Stimulated activated CD4-positive, alpha-beta T cell treated with anti-CD3 and anti-CD28 coated beads, Interleukin-12 subunit alpha, Interleukin-12 subunit beta, amount 100 ng/mL, for 48 hours (primary cell): ENCODE measurements around the gene TRMT1.

Source experiments
- DNase-seq, 3 donors: peaks; one replicate each; pipeline ENCODE4 v3.0.0-alpha.2; 2020; ENCODE audit warnings: low read depth in 2 of 3, low spot score in 1 of 3

Gene TRMT1

DNA sequence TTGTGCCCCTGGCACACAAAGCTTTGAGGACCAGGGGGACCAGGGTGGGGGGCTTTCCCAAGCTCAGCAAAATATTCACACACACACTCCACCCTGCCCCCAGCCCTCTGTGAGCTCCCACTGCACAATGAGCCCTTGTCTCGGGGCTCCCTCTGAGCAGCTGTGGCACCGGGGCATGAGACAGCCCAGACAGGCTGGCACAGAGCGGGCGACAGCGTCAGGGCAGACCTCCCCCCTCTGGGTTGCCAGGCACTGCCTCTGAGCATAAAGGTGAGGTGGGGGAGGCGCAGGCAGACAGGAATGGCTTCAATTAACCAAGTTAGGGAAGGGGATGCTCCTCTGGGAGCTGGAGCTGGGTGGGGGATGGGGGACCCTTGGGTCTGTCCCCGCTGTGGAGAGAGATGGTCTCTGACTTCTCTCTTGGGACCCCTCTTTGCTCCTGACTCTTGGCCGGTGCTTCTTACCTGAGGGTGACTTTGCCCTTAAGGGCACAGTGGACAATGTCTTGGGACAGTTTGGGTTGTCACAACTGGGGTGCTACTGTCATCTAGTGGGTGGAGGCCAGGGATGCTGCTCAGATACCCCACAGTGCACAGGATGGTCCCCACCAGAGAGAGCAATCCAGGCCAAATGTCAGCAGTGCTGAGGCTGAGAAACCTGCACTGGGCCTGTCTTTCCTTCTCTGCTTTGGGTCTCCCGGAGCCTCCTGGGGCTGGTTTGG is 44.2 kb downstream of the TRMT1 start:
- no peak for DNase-seq

DNA sequence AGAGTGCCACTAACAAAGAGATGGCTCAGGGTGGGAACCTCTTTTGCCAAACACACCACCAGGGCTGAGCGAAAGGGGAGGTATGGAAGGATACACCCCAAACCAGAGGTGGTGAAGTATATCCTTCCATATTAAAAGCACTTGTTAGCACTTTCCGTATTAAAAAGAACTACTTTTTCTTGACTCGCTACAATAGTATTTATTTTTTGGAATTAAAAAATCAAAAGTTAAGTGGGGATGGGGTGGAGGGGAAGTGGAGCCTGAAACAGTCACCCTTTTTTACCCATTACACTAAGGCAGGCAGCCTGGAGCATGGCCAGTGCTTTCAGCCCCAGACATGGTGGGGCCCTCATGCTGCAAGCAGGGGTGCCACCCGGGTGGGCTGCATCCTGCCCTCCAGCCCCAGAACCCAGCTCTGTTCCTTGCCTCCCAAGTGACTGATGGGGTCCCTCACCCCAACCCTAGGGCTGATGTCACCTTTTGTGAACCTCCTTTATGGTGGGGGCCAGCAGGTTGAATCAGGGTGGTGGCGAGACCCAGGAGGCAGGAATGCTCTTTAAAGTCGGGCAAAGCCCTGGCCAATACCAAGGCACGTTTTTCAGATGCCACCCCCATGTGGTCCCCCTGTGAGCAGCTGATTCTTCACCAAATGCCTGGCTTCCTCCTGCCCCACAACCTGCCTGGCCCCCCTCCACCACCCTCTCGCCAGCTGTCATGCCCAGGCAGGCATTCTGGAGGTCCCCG is 44.9 kb downstream of the TRMT1 start:
- no peak for DNase-seq

DNA sequence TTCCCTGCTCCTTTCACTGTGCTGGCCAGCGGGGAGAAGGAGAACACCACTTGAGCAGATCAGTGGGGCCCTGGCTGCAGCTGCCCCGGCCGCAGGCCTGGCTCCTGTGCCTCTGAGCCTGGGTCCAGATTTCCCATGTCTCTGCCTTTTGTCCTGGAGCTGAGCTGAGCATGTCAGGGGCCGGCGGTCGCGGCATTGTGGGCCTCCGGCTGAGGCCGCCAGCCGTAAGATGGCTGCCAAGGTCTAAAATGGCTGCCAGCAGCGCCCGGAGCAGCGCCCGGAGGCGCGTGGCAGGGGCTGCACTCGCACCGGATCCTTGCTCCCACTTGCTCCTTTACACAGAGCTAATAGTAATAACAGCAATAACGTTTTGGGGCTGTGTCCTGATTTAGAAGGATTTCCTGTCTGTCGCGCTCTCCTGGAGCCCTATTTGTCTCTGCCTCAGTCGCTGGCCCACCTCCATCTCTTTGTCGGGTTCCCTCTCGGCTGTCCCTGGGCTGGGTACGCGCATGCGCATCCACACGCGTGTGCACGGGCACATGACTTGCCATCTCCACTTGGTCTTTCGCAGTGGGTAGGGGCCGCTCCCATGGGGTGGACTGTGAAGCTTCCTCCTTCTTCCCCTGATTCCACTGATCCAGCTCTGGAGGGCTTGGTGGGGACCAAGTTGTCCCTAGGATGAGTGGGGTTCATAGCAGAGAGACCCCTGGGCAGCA is 46.0 kb downstream of the TRMT1 start:
- no peak for DNase-seq

DNA sequence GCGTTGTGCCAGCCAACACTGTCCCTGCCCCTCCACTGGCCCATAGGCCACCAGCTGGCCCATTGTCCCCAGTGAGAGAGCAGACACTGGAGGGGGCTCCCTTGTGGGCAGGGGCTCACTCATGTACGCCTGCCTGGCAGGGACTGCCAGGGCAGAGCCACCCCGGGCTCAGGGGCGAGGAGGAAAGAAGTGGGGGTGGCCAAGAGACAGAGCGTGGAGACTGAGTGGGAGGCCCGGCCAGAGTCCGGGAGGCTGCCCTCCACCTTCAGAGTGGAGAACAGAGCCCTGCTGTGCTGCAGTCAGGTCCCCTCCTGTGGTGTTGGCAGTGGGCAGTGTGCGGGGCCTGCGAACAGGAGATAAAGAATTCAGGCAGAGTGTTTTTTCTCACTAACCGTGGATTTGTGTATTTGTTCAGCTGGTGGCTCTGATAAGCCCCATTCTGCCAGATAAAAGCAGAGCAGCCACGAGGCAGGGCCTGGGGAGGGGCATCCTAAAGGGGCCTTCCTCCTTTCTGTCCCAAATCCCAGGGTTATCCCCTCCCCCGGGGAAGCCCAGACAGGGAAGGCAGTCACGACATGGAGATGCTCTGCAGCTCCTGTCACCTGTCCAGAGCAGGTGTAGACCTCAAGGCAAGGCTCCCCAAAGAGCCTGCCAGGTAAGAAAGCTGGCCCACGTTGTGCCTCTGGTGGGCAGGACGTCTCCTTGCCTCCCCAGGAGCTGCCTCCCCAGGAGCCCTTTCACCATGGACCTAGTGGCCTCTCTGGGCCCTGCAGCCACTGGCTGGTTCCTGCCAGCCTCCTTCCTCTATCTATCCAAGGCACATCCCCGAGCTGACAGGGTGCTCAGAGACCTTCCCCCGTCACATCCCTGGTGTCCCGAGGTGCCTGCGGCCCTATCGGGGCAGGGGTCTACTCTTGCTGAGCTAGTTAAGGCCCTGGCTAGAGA is 46.9 kb downstream of the TRMT1 start:
- no peak for DNase-seq

DNA sequence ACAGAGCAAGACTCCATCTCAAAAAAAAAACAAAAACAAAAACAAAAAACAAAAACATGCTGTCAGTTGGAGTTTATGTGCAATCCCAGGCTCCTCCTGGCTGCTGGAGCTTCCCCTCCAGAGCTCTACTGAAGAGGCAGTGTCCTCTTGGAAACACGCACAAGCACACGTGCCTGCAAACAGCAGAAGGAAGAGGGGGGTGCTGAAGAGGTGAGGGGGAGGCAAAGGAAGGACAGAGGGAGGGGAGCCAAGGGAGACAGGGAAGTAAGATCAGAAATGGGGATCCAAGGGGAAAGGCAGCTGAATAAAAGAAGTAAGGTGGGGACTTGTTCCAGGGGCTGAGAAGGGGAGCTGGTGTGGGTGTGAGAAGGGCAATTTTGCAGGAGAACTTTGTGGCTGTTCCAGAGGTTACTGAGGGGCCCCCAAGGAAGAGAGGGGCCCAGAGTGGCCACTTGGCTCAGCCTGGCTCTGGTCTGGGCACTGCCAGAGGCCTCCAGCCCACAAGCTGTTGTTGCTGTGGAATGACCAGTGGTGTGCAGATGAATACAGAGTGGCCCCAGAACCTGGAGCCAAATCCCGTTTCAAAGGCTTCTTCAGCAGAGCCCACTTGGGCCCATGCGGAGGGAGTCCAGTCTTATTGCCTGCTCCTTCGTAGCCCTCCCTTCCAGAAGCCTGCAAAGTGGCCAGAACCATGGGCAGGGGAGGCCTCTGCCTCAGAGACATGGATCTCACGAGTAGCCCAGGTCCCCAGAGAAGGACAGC is 48.3 kb downstream of the TRMT1 start:
- DNase-seq, result no peak

DNA sequence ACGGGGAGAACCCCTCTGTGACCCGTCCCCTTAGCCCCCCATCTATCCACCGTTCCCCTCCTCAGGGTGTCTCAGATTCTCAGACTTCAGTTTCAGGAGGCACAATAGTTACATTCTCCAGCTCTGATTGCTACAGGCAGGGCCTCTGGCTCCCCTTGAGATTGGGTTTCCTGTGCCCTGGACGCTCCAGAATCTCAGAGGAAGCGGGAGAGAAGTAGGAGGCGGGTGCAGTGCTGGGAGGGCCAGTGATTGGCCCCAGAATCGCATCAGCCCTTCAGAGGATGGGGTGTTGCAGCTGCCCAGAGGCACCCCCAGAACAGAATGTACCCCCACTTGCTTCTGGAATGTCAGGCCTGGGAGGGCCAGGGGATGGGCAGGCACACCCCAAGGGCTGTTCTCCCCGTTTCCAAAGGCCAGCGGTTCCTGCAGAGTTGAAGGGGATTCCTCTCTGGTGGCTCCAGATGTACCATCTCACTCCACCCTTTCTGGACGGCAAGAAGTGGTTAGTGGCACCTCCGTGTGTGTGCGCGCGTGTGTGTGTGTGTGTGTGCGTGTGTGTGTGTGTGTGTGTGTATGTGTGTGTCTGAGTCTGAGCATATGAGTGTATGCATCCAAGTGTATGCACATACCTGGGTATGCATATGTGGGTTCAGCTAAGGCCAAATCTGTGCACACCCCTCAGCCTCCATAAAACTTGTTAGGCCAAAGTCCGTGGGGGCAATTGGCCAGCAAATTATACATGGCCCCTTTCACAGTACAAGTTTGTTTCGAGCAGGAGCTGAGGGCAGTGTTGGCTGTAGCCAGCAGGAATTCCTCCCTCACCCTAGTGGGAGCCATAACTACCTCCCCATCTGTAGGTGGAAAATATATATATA is 49.4 kb downstream of the TRMT1 start:
- DNase-seq, result no peak

DNA sequence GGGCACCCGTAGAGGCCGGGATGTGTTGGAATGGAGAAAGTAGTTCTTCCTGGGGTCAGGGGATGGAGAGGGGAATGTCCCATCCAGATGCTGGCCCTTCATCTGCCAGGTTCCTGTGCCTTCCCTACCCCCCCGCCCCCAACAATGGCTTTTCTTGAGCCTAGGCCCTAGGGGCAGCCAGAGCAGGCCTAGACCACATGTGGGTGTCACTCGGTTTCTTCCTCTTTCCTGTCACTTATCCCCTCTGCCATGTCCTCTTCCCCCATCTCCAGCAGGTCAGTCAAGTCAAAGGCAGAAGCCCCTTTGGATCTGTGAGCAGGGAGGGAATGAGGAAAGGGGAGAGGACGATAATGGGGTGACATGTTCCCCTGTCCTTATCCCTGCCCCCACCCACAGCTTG is 50.3 kb downstream of the TRMT1 start:
- no peak for DNase-seq

DNA sequence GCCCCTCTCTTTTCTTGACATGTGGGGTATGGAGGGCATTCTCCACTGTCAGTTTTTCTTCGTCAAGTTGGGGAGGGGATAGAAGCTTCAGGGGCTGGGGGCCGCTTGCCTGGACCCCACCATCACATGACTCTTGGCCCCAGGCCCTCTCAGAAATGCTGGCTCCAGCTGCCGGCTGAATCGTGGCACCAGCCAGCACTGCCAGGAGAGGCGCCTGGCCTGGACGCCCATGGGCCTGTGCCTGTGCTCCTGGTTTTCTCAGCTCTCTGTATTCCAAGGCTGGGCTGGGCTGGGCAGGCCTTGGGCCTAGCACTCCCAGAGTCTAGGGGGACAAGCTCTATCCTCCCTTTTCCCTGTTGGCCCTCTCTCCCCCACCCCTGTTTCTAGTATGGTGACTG is 52.4 kb downstream of the TRMT1 start:
- DNase-seq, result no peak

DNA sequence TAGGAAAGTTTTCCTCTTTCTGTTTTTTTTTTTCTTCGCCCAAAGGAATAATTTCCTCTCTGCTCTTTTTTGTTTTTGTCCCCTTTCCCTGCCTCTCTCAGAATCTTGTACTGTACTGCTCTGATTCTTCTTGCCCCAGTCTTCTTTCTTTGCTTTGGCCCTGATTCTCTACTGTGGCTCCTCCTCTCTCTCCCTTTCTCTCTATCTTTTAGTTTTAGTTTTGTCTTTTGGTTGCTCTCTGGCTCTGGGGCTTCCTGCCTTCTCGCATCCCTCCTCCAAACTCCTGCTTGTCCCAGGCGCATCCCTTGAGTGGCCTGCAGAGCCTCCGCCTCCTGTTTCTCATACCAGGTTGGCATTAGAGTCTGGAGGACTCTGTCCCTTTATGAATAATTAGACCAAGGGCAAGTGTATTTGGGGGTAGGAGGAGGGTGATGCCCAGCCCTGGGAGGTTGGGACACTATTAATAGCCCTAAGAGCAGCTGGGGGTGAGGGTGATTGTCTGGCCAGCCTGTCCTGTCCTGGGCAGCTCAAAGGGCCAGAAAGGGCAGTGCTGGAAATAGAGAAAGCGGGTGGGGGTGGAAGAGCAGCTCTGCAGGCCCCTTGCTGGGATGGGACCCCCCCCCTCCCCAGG is 53.0 kb downstream of the TRMT1 start:
- no peak for DNase-seq

DNA sequence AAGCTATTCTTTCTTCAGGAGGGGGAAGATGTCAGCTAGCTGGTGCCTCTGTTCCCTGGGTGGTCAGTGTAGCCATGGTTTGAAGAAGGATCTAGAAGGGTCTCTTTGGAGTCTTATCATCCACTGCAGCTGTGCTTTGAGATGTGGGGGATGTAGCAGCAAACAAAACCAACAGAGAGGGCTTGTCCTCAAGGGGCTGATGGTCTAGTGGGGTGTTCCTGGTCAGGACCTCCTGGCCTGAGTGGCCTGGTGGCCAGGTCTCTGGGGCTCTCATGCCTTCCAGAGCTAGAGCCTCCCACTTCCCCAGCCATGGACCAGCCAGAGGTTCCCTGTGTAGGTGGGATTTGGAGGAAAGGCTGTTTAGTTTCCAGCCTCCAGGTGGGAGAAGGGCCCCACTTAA is 54.2 kb downstream of the TRMT1 start:
- DNase-seq, result no peak

DNA sequence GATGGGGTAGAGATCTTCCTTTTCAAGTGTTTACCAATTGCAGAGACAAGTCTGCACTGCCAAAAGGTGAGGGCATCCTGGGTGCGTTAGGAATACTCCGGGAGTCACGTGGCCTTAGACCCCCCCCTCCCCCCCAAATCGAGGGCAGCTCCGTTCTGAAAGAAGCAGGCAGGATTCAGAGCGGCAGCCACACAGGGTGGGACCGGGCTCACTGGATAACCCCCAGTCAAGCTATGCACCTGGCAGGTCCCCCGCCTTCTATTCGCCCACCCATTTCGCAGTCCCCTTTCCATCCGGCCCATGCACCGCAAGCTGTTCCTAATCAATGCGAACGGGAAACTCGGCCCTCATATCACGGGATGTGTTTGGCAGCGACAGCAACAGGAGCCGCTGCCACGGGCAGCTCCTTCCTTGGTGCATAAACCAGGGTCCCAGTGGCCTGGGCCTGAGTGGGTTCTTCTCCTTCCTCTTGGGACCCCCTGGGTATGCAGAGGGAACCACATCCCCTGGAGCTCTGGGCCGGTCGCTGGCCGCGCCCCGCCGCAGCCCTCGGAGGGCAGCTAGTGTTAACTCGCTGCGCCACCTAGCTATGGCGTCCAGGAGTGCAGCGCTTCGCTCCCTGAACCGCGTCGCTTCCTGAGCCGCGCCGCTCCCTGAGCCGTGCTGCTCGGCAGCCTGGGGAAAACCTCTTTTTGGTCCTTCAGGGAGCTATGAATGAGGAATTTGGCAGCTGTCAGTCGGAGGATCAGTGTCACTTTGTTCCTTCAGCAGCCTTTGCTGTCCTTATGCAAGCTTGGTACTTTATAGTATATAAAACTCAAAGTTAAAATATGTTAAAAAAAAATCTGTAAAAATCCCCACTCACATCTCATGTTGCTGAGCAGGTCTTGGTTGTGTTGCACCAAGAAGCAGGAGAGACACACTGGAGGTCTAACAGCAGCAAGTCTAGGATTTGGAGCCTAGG is 55.3 kb downstream of the TRMT1 start:
- peak; percentile 52 to 81 (median 77) for DNase-seq

DNA sequence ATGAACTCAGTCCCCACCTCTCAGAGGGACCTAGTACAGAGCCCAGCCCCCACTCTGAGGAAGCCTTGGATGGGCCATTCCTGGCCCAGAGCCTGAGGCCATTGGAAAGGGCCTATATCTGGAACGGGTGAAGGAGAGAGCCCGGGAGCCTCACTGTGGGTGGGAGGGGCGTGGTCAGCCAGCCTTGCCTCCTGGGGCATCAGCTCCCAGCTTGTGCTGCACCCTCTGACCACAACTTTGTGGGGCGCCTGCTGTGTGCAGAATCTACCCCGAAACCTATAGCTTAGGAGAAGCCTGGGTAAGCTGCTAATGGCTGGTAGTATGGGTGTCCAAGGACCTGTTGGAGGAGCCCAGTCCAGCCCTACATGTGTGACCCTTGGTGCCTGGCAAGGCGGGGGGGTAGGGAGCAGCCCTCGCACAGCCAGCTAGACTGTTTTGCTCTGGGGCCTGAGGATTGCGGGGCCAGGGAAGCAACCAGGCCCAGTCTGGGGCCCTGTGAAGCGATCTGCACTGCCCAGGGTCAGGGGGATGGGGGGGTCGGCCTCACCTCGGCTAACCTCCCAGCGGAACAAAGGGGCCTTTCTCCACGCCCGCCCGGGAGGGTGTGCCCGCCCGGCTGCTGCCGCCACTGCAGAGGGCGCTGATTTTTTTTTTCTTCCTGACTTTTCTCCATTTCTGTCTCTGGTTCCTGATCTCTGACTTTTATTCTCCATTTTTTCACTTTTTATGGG is 56.1 kb downstream of the TRMT1 start:
- no peak for DNase-seq

DNA sequence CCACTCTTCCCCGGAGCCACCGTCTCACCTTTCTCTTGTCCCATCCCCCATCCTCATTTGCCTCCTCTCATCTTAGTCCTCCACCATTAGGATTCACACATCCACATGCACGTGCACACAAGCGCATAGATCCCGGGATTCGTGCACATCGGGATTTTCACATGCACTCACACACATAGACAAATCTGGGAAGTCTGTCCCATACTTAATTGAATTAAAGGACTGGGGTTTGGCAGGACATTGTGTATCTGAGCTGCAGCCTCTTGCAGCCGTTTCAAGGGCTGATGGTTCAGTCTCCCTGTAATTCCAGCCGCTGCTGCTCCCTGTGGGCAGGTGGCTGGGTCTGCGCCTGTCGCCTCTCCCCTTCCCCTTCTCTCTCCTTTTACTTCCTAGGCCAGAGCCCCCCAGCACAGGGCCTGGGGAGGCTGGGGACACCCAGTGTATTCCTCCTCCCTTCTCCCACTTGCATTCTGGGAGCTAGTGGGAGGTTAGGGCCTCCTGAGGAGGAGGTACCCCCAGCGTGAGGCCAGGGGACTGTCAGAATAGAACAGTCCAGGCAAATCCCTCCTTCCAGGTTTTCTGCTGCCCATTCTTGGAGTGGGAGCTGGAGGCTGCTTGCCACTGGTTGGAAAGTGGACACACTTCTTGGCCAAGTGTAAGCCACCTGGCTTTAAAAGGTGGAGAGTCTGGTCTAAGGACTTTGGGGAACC is 57.4 kb downstream of the TRMT1 start:
- DNase-seq, result no peak

DNA sequence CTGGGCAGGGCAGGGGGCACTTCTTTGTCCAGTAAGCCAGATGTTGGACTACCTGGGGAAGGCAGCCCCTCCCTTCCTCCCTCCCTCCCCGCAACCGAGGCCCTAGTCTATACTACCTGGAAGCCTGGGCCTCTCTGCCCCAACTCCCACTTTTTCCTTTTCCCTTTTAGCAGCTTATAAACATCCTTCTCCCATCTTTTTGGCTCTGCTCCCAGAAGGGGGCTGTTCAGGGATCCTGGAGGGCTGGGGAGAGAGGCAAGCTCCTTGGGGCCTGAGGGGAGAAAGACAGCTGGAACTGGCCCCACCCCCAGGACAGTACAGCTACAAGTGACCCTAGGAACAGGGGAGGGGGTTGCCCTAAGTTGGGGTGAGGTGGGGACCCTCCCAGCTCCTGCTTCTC is 58.8 kb downstream of the TRMT1 start:
- DNase-seq, result no peak

DNA sequence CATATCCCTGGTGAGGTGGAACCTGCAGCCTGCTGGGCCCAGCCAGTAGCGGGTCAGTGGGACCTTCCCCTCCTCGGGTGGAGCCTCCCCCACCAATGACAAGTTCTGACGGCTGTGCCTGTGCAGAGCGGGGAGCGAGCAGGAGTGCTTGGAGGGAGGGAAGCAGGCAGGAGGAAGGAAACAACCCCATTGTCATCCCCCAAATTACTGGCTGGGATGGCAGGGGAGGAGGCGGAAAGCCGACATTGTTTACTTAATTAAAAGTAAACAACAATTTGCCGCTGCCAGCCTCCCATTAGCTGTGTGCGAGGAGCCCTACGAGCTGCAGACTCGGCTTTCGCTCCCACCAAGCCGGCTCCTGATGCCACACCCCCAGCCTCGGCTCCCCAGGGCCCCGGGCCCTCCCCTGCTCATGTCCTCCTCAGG is 59.4 kb downstream of the TRMT1 start:
- DNase-seq, result no peak

DNA sequence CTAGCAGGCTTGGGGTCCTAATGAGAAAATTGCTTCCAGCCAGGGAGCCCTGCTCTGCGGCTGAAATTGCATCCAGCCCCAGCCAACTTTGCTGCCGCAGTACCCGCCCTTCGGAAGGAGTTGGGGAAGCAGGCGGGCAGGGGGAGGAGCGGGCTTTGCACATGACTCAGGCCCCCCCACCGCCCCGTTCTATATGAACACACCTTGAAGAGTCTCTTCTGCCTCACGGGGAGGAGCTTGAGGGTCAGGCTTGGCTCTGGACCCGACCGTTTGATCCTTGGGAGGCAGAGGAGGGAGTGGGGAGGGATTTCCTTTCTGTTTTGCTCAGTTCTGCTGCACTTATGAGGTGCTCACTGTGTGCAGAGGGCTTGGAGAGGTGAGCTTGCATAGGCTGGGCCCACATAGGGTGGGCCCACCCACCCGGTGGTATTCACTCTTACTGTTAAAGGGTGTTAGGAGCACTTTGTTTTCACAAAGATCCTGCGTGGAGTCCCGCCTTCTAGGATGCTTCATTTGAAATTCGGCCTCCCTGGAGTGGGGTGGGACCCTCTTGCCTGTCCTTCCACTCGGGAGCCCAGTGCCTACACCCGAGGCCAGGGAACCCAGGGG is 60.4 kb downstream of the TRMT1 start:
- DNase-seq, result no peak
